Neural cell (in vitro differentiated cells): ENCODE measurements around the gene GJC3.

Source experiments
- REST ChIP-seq: IDR thresholded peaks from 2 replicates; pipeline ENCODE4 v1.6.1; 2012; ENCODE audit warnings: borderline replicate concordance
- TAF1 ChIP-seq: IDR thresholded peaks from 2 replicates; pipeline ENCODE4 v1.6.1; 2012; ENCODE audit warnings: low read depth
- TF ChIP-seq, protein P1 (sequence below): fragments of 450-650 bp; IDR thresholded peaks from 2 replicates; pipeline ENCODE4 v1.5.1; 2014; ENCODE audit warnings: antibody characterized with exemption, mild to moderate bottlenecking, moderate library complexity; ENCODE audit not compliant: poor library complexity, severe bottlenecking

DNA sequence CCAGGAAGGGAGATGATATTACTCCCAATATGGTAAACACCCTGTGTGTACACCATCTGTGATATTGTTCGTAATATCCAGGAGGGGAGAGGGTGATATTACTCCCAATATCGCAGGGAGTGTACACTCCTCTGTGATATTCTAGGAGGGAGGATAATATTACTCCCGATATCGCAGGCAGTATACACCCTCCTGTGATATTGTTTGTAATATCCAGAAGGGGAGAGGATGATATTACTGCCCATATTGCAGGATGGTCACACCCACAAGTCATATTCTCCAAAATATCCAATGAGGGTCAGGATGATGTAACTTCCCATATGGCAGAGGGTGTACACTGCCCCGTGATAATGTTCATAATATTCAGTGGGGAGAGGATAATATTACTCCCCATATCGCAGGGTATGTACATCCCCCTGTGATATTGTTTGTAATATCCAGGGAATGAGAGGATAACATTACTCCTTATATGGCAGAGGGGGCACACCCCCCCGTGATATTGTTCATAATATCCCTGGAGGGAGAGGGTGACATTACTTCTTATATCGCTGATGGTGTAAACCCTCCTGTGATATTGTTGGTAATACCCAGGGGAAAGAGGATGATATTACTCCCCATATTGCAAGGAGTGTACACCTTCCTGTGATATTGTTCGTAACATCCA lies 29.3 kb upstream of the GJC3 start:
- TF ChIP-seq, protein P1, sequence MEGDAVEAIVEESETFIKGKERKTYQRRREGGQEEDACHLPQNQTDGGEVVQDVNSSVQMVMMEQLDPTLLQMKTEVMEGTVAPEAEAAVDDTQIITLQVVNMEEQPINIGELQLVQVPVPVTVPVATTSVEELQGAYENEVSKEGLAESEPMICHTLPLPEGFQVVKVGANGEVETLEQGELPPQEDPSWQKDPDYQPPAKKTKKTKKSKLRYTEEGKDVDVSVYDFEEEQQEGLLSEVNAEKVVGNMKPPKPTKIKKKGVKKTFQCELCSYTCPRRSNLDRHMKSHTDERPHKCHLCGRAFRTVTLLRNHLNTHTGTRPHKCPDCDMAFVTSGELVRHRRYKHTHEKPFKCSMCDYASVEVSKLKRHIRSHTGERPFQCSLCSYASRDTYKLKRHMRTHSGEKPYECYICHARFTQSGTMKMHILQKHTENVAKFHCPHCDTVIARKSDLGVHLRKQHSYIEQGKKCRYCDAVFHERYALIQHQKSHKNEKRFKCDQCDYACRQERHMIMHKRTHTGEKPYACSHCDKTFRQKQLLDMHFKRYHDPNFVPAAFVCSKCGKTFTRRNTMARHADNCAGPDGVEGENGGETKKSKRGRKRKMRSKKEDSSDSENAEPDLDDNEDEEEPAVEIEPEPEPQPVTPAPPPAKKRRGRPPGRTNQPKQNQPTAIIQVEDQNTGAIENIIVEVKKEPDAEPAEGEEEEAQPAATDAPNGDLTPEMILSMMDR, result no peak
- TF ChIP-seq TAF1, result no peak
- TF ChIP-seq REST, result no peak
